Left ventricle myocardium inferior (tissue), 1 donor: ENCODE data around the gene GALE. TPM values are rescaled to one million over a fixed set of nuclear protein-coding genes. Genes with fewer than 3 reads are reported as not detected.

ENCODE experiments used
- DNase-seq: peaks from one replicate; pipeline ENCODE4 v3.0.0-alpha.2; 2020
- H3K27ac ChIP-seq: fragments of 200-600 bp; replicated peaks from 2 replicates; pipeline ENCODE4 v1.8.0; 2021
- H3K27me3 ChIP-seq: fragments of 200-600 bp; 2 replicates; pipeline ENCODE4 v1.8.0; 2021; ENCODE audit warnings: low read depth
- H3K36me3 ChIP-seq: fragments of 200-600 bp; 2 replicates; pipeline ENCODE4 v1.8.0; 2021
- H3K4me1 ChIP-seq: fragments of 200-600 bp; 2 replicates; pipeline ENCODE4 v1.8.0; 2021
- H3K4me3 ChIP-seq: fragments of 200-600 bp; 2 replicates; pipeline ENCODE4 v1.8.0; 2021; ENCODE audit warnings: mild to moderate bottlenecking, moderate library complexity
- H3K9me3 ChIP-seq: fragments of 200-600 bp; replicated peaks from 2 replicates; pipeline ENCODE4 v1.8.0; 2021
- CTCF ChIP-seq: fragments of 200-600 bp; IDR thresholded peaks from 2 replicates; pipeline ENCODE4 v1.8.0; 2021; ENCODE audit warnings: antibody characterized with exemption, mild to moderate bottlenecking, borderline replicate concordance
- intact Hi-C: fragments of 100-400 bp; cut with micrococcal nuclease; formaldehyde crosslinking; loops from one replicate; pipeline ENCODE4 v1.11.0; 2022
- total RNA-seq: library from RNA; stranded (reverse); fragmentation: NEBNext Ultra II Directional; extraction: Animal tissue kit (Norgen Biotek cat#: 25700); gene quantifications from one replicate; pipeline ENCODE4 v1.2.1, GENCODE V29; 2021
- donor health status: DM: no; HTN: yes; CAD: no; lungs with severe emphysema.

Gene GALE
- total RNA-seq, 1 donor from 2014 or later, result 6.3 TPM

DNA sequence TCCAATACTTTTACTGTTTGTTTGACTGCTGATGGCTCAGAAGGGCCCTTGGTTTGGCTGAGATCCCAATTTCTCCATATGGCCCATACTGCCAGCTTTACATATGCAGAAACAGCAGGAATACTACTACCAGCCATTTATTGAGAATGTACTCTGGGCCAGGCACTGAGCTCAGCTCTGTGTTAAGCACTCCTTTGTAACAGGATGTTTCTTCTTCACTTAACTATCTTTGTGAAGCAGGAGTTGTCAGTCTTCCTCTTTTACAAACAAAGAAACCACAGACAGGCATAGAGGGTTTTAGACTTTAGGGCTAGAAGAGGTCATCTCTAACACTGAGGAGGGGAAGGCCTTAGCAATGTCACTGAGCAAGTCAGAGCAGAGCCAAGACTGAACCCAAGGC is 16.4 kb upstream of the GALE start:
- no peak overlapping the region for H3K4me3 ChIP-seq
- intact Hi-C loops, result no loop called here
- no peak overlapping the region for H3K27ac ChIP-seq
- H3K9me3 ChIP-seq, result no peaks in the 10 kb centered on the region
- H3K4me1 ChIP-seq, result no peaks in the 10 kb centered on the region
- TF ChIP-seq CTCF, result no peak
- no peak for DNase-seq
- no peaks in the 10 kb centered on the region for H3K27me3 ChIP-seq
- H3K36me3 ChIP-seq, result peaks cover 82% of the 10 kb centered on the region

DNA sequence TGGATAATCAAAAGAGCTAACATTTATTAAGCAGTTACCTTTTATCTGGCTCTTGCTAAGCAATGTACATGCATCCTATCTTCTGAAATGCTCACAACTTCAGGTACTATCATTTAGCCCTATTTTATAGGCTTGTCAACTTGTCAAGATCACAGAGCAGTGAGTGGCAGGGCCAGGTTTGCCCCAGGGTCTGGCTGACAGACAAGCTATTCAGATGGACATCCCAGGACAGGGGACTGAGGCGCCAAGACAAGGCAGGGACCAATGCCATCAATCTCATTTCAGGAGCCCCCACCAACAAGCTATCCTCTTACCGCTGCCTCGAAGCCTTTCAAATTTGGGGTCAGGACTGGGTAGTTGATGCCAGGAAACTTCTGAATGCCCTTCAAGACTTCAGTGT is 15.8 kb upstream of the GALE start:
- TF ChIP-seq CTCF, result no peak
- no peak for DNase-seq
- Histone ChIP-seq H3K36me3 (peaks cover 87% of the 10 kb centered on the region), H3K4me3 (no peak overlapping the region), H3K4me1 (peaks cover 2% of the 10 kb centered on the region), H3K27ac (no peak overlapping the region), H3K27me3 (no peaks in the 10 kb centered on the region), H3K9me3 (no peaks in the 10 kb centered on the region)
- intact Hi-C loops, result no loop called here

DNA sequence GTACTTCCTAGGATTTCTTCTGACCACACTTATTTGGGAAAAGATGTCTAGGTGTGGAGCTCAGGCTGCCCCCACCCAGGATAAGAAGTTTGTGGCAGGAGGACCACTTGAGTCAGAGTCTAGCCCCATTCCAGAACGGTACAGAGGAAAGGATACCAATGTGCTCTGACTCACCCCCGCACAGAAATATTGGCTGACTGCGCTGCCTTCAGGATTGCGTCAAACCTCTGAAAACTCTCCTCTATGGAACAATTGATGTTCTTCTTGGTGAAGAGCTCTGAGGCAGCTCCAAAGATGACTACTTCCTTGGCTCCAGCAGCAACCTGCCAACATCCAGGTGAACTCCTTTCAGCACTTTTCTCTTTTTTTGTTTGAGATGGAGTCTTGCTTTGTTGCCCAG is 13.5 kb upstream of the GALE start:
- no peak overlapping the region for H3K4me3 ChIP-seq
- no peak for TF ChIP-seq CTCF
- H3K27ac ChIP-seq, result no peak overlapping the region
- H3K9me3 ChIP-seq, result no peaks in the 10 kb centered on the region
- intact Hi-C loops, result no loop called here
- H3K4me1 ChIP-seq, result peaks cover 18% of the 10 kb centered on the region
- H3K36me3 ChIP-seq, result peaks cover 78% of the 10 kb centered on the region
- DNase-seq, result no peak
- H3K27me3 ChIP-seq, result no peaks in the 10 kb centered on the region

DNA sequence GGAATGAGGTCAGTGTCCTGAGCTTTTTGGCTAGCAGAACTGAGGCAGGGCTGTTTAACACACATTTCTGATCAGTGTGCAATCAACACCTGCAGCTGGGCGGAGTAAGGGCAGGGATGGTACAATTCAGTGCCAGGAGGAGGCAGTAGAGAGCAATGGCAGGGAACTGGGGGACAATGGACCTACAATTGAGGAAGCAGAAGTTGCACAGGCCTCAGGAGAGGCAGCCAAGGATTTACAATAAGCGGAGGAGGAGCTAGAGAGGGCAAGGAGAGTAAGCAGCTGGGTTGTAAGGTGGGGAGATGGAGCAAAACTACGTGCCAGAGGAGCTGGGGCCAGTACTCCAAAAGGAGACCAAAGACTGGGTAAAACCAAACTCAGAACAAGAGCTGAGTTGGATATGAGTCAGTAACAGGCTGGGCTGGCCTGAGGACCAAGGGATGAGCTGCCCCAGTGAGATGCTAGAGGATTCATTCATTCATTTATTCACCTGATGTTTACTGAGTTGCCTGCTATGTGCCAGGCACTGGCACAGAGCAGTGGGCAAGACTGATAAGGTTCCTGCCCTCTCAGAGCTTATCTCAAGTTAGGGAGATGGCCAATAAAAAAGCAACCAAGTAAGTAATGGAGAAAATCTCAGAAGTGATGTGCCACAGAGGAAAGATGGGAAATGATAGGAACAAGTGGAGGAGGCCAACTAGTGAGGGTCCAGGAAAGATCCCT is 10.4 kb upstream of the GALE start:
- DNase-seq, result no peak
- Histone ChIP-seq H3K36me3 (peaks cover 69% of the 10 kb centered on the region), H3K27me3 (no peaks in the 10 kb centered on the region), H3K4me1 (peaks cover 18% of the 10 kb centered on the region), H3K4me3 (no peak overlapping the region), H3K27ac (no peak overlapping the region), H3K9me3 (no peaks in the 10 kb centered on the region)
- TF ChIP-seq CTCF, result peak; percentile 62
- intact Hi-C loops, result no loop called here

DNA sequence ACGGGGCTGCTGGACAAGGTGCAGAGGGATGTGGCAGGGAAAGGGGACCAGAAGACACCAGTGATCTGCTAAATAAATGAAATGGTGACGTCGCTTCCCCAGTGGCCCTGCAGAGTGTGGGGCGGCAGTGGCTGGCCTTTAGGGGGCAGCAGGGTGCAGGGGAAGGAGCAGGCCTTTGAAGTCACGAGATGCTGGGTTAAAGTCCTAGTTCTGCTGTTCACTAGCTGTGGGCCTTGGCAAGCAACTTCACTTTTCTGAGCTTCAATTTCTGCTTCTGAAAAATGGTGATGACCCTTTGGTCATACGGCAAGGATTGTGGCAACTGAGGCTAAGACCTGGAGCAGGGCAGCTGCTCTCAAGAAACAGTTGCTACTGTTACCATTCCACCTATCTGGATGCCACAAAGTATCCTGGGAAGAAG is 9.2 kb upstream of the GALE start:
- Histone ChIP-seq H3K9me3 (no peaks in the 10 kb centered on the region), H3K27me3 (no peaks in the 10 kb centered on the region), H3K4me3 (no peak overlapping the region), H3K27ac (peak overlapping the region; percentile 30), H3K36me3 (peaks cover 58% of the 10 kb centered on the region), H3K4me1 (peaks cover 18% of the 10 kb centered on the region)
- intact Hi-C loops, result no loop called here
- peak; percentile 84 for TF ChIP-seq CTCF
- peak; percentile 75 for DNase-seq
